WERI-Rb-1 (cell line): ENCODE results near the gene TSKU.

Source experiments
- DNase-seq: peaks from one replicate; pipeline ENCODE4 v3.0.0-alpha.2; 2020
- H3K27ac ChIP-seq: fragments of 250-450 bp; sonication (Bioruptor Pico); 2 replicates; pipeline ENCODE4 v1.5.1; 2020; ENCODE audit warnings: mild to moderate bottlenecking, moderate library complexity
- H3K27me3 ChIP-seq: fragments of 250-450 bp; sonication (Bioruptor Pico); 2 replicates; pipeline ENCODE4 v1.5.1; 2021; ENCODE audit warnings: mild to moderate bottlenecking, low read depth, moderate library complexity; ENCODE audit not compliant: insufficient read depth, severe bottlenecking
- H3K36me3 ChIP-seq: fragments of 250-450 bp; sonication (Bioruptor Pico); 2 replicates; pipeline ENCODE4 v1.5.1; 2020; ENCODE audit warnings: mild to moderate bottlenecking, moderate library complexity
- H3K4me3 ChIP-seq: 2 replicates; pipeline ENCODE4 v1.5.1; 2011; ENCODE audit warnings: low read depth, mild to moderate bottlenecking, control low read depth, low read length
- H3K9me3 ChIP-seq: fragments of 250-450 bp; sonication (Bioruptor Pico); 2 replicates; pipeline ENCODE4 v1.5.1; 2021; ENCODE audit warnings: mild to moderate bottlenecking, moderate library complexity; ENCODE audit not compliant: severe bottlenecking
- TF ChIP-seq, protein P1 (sequence below): IDR thresholded peaks from 2 replicates; pipeline ENCODE4 v1.5.1; 2011; ENCODE audit warnings: low read depth, mild to moderate bottlenecking, control low read depth, inconsistent platforms, low read length

The TSKU gene

DNA sequence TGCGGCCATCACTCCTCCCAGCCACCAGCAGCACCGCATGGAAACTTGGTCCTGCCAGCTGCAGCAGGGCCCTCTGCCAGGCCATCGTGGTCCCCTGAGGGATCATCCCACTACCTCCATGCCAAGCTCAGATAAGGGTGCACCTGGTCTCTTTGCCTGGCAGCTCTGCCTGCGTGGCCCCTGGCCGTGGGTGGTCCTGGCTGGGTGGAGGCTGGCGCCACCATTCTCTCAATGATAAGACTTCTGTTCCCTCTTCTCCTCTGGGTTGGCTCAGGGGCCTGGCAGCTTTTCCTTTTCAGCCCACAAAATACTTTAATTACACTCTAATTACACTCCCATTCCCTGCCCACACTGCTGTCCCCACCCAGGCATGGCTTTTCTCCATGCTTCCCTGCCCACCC, 26.8 kb upstream of the TSKU start:
- H3K27ac ChIP-seq: no peak overlapping the region
- DNase-seq: no peak

GRCh38 chr11:76758311-76758710, 24.8 kb upstream of the TSKU start:
- DNase-seq: no peak
- peak overlapping the region; percentile 25; the same call in 1 of the 2 replicates for H3K27ac ChIP-seq
- no peaks in the 10 kb centered on the region for H3K27me3 ChIP-seq
- TF ChIP-seq, protein P1, sequence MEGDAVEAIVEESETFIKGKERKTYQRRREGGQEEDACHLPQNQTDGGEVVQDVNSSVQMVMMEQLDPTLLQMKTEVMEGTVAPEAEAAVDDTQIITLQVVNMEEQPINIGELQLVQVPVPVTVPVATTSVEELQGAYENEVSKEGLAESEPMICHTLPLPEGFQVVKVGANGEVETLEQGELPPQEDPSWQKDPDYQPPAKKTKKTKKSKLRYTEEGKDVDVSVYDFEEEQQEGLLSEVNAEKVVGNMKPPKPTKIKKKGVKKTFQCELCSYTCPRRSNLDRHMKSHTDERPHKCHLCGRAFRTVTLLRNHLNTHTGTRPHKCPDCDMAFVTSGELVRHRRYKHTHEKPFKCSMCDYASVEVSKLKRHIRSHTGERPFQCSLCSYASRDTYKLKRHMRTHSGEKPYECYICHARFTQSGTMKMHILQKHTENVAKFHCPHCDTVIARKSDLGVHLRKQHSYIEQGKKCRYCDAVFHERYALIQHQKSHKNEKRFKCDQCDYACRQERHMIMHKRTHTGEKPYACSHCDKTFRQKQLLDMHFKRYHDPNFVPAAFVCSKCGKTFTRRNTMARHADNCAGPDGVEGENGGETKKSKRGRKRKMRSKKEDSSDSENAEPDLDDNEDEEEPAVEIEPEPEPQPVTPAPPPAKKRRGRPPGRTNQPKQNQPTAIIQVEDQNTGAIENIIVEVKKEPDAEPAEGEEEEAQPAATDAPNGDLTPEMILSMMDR: no peak
- H3K36me3 ChIP-seq: no peaks in the 10 kb centered on the region
- no peaks in the 10 kb centered on the region for H3K9me3 ChIP-seq
- H3K4me3 ChIP-seq: no peak overlapping the region

More for the DNA sequence above, 26.8 kb upstream of the TSKU start:
- TF ChIP-seq, protein P1: no peak
- Histone ChIP-seq H3K27me3 (no peaks in the 10 kb centered on the region), H3K4me3 (no peak overlapping the region), H3K36me3 (no peaks in the 10 kb centered on the region), H3K9me3 (no peaks in the 10 kb centered on the region)

- H3K36me3 ChIP-seq: no peaks in the 10 kb centered on the region
- TF ChIP-seq, protein P1: no peak
Measured at GRCh38 chr11:76759092-76759491, 24.1 kb upstream of the TSKU start.

DNA sequence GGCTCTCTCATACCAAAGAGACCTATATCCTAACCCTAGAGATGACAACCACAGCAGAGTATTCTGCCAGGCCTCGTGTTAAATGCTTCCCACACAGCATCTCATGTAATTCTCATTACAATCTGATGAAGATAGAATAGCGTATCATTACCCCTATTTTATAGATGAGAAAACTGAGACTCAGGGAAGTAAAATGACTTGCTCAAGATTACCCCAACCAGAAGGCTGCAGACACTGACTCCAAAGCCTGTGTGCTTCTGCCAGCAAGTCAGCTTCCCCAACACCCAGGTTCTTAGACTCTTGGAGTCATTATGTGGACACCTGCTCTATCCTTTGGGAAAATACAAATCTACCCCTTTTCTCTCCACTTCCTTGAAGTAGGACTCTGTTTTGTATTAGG, 23.6 kb upstream of the TSKU start:
- no peak for DNase-seq
- peak overlapping the region; percentile 25; the same call in 1 of the 2 replicates for H3K27ac ChIP-seq
- TF ChIP-seq, protein P1: no peak
- H3K9me3 ChIP-seq: no peaks in the 10 kb centered on the region
- no peaks in the 10 kb centered on the region for H3K36me3 ChIP-seq
- no peak overlapping the region for H3K4me3 ChIP-seq
- no peaks in the 10 kb centered on the region for H3K27me3 ChIP-seq

More at GRCh38 chr11:76759092-76759491, 24.1 kb upstream of the TSKU start:
- Histone ChIP-seq H3K9me3 (no peaks in the 10 kb centered on the region), H3K27ac (peak overlapping the region; percentile 25), H3K27me3 (no peaks in the 10 kb centered on the region), H3K4me3 (no peak overlapping the region)
- peak; percentile 33 for DNase-seq

DNA sequence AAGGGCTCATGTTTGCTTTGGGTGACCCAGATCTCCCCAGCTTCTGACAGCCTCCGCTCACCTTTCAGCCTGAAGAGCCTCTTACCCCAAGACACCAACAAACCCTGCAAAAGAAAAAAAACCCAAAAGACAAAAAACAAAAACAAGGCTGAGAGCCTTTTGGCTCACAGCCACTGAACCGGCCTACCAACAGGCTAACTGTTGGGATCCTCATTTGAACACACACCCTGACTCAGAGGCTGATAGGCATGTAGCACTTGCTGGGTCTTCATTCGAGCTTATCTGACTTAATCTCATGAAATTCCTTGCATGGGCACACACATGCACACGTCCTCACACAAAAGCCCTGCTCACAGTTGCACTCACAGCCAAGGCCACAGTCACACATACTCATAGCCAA, 22.9 kb upstream of the TSKU start:
- Histone ChIP-seq H3K9me3 (no peaks in the 10 kb centered on the region), H3K4me3 (no peak overlapping the region), H3K27ac (no peak overlapping the region; the same call in 1 of the 2 replicates), H3K36me3 (no peaks in the 10 kb centered on the region), H3K27me3 (no peaks in the 10 kb centered on the region)
- TF ChIP-seq, protein P1: no peak
- DNase-seq: no peak

DNA sequence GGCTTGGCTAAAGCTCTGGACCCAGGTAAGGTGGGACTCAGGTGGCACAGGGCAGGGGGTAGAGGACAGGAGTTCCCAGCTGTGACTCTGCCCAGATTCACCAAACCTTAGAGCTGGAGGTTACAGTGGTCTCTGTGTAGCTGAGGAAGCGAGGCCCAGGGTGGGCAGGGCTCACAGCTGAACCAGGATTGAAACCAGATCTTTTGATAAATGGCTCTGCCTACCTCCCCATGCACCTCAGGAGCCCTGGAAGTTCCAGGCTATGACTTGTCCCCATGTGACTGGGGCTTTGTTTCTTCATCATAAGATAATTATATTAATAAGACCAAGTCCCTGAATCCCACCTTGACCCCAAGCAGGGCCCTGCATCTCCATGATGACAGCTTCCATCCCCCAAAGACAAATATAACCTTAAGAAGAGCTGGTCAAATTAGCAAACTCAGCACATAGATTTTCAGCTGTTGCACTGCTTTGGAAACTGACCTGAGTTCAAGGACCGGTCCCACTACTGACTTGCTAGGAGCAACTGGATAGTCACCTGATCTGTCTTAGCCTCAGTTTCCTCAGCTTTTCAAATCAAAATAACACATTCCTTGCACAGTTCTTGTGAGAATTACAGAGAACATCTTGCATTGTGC, 21.3 kb upstream of the TSKU start:
- TF ChIP-seq, protein P1: no peak

More for the DNA sequence above, 21.3 kb upstream of the TSKU start:
- no peak overlapping the region for H3K27ac ChIP-seq
- H3K4me3 ChIP-seq: no peak overlapping the region
- no peak for DNase-seq
- H3K36me3 ChIP-seq: no peaks in the 10 kb centered on the region
- no peaks in the 10 kb centered on the region for H3K27me3 ChIP-seq
- H3K9me3 ChIP-seq: no peaks in the 10 kb centered on the region
